Stimulated activated CD4-positive, alpha-beta T cell treated with anti-CD3 and anti-CD28 coated beads, Interleukin-12 subunit alpha, Interleukin-12 subunit beta, amount 100 ng/mL, for 48 hours (primary cell): Measurements from ENCODE around the gene HMX2.
"Not testable (repeated sequence)": the region's sequence is repeated elsewhere in the genome, so short reads cannot be mapped to it uniquely, and the experiment has no call there.

ENCODE experiments used
- DNase-seq, 3 donors: peaks; one replicate each; pipeline ENCODE4 v3.0.0-alpha.2; 2020; ENCODE audit warnings: low read depth in 2 of 3, low spot score in 1 of 3

HMX2 gene

GRCh38 chr10:123150986-123151736 is 3.2 kb downstream of the HMX2 start:
- no peak for DNase-seq

- DNase-seq = no peak
Measured at GRCh38 chr10:123151737-123152135, 3.8 kb downstream of the HMX2 start.

DNA sequence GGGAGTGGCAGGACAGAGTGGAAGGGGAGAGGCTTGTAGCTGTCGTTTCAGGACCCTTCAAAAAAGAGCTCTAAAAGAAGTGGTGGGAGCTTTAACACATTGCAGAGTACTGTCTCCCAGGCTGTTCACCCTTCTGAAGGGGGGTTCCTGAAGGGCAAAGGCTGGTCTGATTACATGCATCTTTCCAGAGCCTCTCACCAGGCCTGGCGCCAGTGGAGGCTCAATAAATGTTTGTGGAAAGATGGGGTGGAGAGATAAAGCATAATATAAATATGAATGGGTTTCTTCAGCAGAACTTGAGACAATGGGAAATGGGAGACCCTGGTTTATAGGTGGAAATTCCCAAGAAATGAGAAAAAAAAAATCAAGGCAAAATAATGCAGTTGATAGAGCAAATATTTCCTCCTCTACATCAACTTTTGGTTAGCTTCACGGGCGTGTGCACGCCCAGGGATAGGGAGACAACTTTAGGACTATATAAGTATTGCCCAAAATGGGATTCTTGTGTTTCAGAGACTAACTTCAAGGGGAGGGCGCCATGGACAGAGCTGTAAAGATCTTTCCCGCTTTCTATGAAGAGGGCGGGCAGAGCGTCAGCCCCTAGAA is 5.7 kb downstream of the HMX2 start:
- no peak for DNase-seq

DNA sequence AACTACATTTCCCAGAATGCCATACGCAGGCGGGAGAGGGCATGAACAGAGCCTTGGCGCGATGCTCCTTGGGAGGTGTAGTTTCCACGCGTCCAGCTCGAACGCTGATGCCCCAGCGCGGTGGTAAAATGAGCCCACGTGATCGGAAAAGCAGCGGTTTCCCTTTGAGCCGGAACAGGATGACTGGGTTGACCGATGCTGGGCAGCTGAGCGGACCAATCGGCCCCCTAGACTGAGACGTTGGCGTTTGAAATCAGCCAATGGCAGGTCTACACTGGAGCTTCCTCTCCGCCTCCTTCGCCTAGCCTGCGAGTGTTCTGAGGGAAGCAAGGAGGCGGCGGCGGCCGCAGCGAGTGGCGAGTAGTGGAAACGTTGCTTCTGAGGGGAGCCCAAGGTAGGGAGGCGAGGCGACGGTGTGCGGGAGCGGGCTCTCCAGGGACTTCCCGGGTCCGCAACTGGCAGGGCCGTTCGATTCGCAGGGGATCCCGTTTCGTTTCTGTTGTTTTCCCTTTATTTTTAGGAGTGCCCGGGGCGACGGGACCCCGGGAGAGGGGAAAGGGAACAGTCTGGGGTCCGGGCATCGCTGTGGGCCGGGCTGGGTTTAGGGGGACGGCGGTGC is 6.3 kb downstream of the HMX2 start, which contains the start of gene BUB3:
Gene BUB3 (plus strand): TSS at position 311 of the 619 bp plus-strand sequence. CDS start 516 bp downstream, outside the sequence.
- peak; percentile 90 to 94 (median 91) for DNase-seq

DNA sequence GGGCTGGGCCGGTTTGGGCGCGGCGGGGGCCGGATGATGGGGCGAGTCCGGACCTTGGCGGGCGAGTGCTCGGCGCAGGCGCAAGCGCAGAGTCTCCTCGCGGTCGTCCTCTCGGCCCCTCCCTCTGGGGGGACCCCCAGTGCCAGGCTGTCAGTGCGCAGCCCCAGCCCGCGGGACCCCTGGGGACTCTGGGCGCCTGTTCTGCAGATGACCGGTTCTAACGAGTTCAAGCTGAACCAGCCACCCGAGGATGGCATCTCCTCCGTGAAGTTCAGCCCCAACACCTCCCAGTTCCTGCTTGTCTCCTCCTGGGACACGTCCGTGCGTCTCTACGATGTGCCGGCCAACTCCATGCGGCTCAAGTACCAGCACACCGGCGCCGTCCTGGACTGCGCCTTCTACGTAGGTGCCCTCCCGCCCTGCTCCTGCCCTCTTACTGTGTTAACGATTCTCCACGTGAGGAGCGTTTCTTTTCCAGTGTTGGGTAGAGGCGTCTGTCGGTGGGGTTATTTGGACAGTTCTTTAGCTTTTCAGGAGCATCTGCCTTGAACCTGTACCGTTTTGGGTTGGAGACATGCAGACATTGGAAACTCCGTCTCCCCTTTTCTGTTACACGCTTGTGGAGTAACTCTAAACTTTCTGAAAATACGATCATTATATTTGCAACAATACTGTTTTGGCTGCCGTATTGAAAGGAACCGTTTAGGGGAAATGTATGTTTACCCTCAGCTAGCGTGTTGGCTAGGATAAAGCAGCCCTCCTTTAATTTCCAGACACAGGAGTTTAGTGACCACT is 7.0 kb downstream of the HMX2 start:
- DNase-seq = no peak

DNA sequence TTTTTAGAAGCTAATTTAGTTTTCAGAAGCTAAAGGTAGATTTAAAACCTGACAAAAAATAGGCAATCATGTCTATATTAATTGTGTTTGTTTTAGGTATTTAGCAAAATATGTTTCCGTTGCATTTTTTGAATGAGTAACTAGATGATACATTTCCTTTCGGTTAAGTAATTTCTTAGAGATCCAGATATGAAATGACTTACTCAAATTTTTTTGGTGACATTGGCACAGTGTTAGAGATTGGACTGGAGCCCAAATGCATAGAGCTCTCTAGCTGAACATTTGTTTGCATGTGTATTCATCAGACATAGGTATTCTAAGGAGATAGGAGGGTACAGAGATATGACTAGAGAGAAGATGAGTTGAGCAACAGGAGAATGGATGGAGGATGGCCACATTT is 8.1 kb downstream of the HMX2 start:
- DNase-seq = no peak

- DNase-seq = no peak
Measured at GRCh38 chr10:123157210-123157609, 9.3 kb downstream of the HMX2 start.

DNA sequence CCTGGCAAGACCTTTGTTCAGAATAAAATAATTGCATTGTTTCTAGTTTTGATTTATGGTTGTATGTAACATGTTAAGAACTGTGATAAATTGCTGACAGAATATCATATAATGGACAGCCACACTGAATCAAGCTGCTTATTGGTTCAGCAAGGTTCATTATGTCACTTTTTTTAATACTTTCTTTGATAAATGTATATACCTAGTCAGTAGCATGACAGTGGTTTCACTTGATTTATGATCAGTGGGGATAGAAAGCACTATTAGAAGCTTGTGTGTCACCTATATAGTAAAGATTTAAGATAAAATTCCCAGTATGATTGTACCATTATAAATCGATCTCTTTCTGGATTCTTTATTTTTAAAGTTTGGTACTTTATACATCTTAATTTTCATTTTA is 10.7 kb downstream of the HMX2 start:
- no peak for DNase-seq

DNA sequence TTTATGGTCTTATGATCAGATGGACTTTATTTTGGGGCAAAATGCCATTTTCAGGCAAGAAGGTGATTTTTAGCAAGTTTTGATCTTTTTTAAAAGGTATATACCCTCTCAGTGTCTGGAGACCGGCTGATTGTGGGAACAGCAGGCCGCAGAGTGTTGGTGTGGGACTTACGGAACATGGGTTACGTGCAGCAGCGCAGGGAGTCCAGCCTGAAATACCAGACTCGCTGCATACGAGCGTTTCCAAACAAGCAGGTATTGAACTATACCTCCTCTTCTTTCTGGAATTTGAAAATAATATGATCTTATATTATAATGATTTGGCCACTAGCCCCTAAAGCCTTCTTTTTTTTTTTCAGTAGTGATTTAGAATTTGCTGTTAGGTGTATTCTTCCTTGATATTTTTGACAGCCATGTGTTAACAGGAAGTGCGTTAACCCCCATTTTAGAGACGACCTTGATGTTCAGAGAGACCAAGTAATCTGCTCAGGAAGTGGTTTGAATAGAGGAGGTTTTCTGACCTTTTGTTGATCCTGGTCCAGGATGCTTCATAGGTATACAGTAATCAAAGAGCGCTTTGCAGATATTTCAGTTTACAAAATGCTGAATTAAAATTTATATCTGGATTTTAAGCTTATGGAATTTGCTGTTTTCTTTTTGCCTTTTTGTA is 12.5 kb downstream of the HMX2 start:
- no peak for DNase-seq

DNA sequence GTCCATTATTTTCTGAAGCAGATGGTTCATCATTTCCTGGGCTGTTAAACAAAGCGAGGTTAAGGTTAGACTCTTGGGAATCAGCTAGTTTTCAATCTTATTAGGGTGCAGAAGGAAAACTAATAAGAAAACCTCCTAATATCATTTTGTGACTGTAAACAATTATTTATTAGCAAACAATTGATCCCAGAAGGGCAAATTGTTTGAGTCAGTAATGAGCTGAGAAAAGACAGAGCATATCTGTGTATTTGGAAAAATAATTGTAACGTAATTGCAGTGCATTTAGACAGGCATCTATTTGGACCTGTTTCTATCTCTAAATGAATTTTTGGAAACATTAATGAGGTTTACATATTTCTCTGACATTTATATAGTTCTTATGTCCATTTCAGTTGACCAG is 16.4 kb downstream of the HMX2 start:
- DNase-seq = no peak

DNA sequence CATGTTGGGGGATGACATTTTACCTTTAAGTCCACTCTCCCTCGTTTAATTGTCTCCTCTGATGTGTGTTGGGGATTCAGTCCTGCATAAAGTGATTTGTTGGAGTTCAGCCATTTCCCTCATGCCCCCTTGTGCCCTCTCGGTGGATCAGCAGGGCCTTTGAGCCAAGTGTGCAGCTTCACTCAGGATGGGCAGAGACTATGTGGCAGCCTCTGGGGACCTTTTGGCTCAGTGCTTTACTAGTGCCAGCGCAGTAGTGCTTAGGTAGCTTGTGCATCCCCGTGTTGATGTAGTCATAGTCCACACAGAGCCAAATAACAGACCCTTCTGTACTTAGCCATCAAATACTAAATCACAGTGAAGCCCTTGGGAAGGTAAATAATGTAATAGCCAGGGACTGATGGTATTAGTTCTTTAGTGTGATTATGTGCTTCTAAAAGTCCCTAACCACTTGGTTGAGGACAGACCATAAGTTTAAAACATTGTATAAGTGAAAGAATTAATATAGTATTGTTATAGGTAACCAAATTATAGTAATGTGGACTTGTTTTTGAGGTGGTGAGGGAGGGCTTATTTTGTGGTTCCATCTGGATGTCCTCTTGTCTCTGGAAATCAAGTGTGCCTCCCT is 17.6 kb downstream of the HMX2 start:
- no peak for DNase-seq

DNA sequence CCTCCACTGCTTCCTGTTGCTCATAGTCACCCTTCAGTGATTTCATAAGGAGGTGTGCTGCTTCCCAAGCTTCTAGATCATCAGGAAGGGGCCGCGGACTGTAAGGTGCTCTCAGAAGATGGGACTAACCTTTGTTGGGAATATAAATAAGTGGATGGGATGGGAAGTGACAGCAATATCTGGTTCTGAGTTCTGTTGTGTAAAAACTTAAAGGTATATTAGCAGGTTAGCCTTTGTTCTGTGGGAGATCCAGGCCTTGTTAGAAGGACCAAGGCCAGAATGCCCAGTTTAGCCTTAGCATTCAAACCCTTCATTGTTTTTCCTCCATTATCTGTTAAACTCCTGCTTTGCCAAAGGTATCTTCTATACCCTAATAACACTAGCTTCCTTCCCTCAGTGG is 18.7 kb downstream of the HMX2 start:
- DNase-seq = no peak

DNA sequence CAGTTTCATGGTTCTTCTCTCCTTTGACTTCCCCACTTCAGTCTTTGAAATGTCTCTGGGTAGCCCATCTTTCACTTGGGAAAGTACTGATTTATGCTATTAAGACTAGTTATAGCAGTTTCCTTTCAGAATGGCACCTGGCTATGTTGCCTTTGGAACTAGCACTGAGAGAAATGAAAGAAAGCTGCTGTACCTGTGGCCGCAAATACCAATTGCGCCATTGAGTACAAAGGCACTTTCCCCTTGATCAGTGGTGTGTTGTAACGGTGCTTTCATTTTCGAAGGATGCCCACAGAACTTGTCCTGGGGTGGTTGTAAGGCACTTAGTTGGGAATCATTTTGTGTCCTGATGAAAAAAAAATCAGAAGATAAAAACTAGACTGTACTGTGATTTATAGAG is 23.0 kb downstream of the HMX2 start:
- no peak for DNase-seq

- not testable (repeated sequence) for DNase-seq
Measured at GRCh38 chr10:123171616-123172015, 23.7 kb downstream of the HMX2 start.

DNA sequence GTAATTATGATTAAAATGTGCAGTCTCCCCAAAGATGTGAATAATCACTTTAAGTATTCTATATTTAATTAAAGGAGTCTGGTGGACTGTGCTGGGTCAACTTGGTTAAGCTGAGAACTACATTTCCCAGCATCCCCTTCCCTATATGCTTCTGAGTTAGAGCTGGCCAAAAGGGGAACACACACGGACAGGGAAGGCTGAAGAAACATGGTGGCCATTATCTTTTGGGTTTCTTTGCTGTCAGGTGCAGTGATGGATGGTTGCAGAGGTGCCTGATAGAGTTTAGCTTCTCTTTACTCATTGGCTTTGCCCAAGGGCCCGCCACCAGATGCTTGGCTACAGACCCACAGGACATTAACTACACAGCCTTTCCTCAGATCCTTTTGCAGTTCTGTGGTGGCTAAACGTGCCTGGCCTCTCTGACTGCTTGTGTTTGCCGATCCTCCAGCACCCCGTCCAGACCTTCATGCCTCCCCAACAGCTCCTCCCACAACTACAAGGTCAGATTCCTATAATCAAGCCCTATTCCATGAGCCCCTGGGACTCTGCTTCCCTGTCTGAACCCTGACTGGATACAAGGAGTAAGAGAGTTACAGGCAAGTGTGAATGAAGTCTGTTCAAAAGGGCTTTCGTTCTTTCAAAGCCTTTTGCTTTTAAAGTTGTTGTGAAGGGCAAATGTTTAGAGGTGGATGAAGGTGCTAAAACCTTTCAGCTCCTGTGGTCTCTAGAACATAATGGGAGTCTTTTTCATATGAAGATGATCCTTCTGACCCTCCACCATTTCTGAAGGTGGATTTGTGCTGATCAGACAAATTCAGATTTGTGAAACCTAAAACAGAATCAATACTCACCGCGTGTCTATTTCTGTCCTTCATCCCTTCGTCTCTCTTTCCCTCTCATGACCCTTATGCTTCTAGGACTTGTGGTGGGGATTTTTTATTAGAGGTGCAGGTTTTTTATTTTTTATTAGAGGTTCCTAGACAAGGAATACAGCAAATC is 27.8 kb downstream of the HMX2 start:
- no peak for DNase-seq

- DNase-seq = not testable (repeated sequence)
Measured at GRCh38 chr10:123178390-123178789, 30.5 kb downstream of the HMX2 start.

GRCh38 chr10:123180101-123181090 is 32.5 kb downstream of the HMX2 start:
- DNase-seq = no peak

GRCh38 chr10:123183724-123184123 is 35.8 kb downstream of the HMX2 start:
- no peak for DNase-seq
